CD4-positive, alpha-beta T cell treated with Interleukin-10 for 1 hour (primary cell): ENCODE data around the gene CEP250.
"Not testable (repeated sequence)": the region's sequence is repeated elsewhere in the genome, so short reads cannot be mapped to it uniquely, and the experiment has no call there.

Experiments
- DNase-seq: peaks from one replicate; pipeline ENCODE4 v3.0.0-alpha.2; 2020

The CEP250 gene

DNA sequence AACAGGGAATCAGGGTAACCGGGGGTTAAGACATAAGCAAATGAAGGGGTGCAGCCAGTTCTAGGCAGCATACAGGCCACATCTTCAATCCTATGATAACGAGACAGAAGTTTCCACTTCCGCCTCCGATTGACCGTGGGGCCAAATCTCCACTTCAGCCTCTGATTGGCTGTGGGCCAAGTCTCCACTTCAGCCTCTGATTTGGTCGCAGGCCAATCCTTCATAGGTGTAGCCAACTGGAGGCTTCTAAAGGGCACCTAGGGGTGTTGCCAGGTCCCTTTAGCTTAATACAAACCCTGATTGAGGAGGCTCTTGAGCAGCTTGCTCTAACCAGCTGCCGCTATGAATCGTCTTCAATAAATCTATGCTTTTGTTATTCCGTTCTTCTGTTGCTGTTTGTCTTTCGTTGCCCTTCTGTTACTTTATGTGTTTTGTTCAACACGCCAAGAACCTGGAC lies 84.4 kb downstream of the CEP250 start:
- DNase-seq = no peak

- DNase-seq = no peak
Measured at GRCh38 chr20:35541118-35541782, 85.9 kb downstream of the CEP250 start.

GRCh38 chr20:35541783-35542662 lies 86.6 kb downstream of the CEP250 start, which contains the start of gene ERGIC3:
ERGIC3 (plus strand) TSS chr20:35542078; CDS start chr20:35542098, 20 bp downstream.
- DNase-seq = peak; percentile 98

DNA sequence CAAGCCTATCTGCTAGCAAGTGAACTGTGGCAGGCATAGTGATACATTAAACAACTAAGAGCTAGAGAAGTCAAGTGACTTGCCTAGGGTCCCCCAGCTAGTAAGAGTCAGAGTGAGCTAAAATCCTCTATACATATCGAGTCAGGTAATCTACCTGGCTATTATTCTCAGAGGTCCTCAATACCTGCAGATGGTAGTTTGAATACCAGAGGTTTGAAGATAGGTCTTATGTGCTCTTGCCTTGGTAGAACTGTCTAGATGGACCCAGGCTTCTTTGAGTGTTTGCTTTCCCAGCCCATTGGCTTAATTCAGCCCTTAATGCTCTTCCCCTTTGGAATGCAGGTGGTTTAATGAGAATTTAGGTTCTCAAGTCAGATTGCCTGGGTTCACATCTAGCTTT lies 87.6 kb downstream of the CEP250 start:
- no peak for DNase-seq

DNA sequence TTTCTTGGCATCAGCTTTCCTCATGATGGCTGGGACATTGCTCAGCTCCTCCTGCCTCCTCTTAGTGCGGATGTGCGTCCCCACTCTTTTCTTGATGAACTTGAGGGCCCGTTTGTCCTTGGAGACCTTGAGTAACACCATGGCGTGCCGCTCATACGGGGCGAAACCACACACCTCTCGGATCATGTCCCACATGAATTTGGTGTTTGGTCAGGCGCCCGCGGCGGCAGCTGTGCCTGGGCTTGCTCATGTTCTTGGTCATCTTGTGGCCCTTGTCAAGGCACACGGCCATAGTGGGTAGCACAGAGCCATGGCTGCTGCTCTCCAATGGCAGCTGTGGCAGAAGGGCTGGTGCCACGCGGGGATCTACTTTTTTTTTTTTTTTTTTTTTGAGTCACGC lies 89.0 kb downstream of the CEP250 start:
- no peak for DNase-seq

DNA sequence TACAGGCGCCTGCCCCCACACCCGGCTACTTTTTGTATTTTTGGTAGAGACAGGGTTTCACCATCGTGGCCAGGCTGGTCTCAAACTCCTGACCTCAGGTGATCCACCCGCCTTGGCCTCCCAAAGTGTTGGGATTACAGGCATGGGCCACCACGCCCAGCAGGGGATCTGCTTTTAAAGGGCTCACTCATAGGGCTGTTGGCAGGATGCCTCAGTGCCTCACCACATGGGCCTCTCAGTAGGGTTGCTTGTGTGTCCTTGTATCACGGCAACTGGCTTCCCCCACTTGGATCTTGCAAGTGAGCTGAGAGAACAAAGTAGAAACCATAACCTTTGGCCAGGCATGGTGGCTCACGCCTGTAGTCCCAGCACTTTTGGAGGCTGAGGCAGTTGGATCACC lies 89.5 kb downstream of the CEP250 start:
- not testable (repeated sequence) for DNase-seq

- no peak for DNase-seq
Measured at GRCh38 chr20:35546127-35546526, 90.7 kb downstream of the CEP250 start.

GRCh38 chr20:35547329-35547728 lies 91.9 kb downstream of the CEP250 start:
- DNase-seq = no peak

DNA sequence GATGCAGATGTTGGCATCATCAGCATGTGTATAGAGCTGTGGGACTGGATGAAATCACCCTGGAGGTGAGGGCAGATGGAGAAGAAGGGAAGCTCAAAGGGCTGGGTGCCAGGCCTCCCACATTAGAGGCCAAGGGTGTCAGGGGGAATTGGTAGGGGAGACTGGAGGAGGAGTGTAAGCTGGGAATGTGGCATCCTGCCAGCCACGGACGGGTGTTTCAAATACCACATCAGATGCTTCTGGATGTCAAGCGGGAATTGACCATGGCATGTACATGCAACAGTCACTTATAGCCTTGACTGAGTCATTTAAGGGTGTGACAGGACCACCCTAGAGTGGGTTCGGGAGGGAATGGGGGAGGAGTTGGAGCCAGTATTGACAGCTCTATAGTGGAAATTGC lies 96.1 kb downstream of the CEP250 start:
- DNase-seq = no peak

DNA sequence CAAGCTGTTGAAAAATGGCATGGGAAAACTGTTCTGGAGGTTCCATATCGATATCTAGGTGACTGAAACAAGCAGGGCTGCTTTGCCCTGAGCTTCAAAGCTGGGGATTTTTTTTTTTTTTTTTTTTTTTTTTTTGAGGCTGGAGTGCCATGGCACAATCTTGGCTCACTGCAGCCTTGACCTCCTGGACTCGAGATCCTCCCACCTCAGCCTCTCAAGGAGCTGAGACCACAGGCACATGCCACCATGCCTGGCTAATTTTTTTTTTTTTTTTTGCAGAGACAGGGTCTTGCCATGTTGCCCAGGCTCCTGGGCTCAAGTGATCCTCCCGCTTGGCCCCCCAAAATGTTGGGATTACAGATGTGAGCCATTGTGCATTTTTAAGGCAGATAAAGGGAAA lies 97.5 kb downstream of the CEP250 start:
- DNase-seq = no peak

DNA sequence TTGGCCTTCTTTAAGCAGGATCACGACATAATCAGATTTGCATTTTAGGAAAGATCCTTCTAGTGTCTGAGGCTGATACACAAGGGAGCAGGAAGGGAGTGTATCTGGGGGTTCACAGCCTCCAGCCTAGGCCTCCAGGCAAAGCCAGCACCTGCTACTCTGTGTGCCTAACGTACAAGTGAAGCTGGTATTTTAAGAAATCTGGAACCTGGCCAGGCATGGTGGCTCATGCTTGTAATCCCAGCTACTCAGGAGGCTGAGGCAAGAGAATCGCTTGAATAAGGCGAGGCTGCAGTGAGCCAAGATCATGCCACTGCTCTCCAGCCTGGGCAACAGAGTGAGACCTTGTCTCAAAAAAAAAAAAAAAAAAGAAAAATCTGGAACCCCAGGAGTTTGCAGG lies 100.1 kb downstream of the CEP250 start:
- DNase-seq = not testable (repeated sequence)

- DNase-seq = no peak
Measured at GRCh38 chr20:35555951-35556645, 100.7 kb downstream of the CEP250 start.

- no peak for DNase-seq
Measured at GRCh38 chr20:35556871-35557270, 101.5 kb downstream of the CEP250 start.

- no peak for DNase-seq
Measured at GRCh38 chr20:35558451-35558850, 103.1 kb downstream of the CEP250 start.

DNA sequence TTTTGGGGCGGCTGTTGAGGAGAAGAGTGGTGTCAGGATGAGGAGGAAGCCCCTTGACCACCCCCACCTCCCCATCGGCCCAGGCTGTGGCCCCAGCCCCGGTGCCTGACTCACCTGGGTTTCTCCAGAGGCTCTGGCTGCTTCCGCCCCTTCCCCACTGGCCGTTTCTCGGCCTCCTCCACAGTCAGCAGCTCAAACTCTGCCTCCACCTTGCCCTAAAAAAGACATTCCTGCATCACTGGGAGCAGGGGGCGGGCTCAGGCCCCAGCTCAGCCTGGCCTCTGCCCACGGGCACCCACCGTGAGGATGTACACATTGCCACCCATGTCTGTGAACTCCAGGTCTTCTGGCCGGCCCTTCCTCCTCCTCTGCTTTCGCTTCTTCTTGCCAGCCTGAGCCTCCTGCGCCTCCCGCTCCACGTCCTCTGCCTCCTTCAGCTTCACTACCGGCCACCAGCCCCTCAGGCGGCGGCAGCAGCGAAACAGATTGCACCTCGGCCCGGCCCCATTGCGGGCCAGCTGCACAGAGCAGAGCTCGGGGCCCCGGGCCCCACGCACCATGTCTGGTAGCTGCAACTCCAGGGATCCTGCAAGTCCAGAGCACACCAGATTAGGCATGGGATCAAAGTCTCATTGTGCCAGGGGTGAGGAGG lies 103.8 kb downstream of the CEP250 start:
- no peak for DNase-seq

DNA sequence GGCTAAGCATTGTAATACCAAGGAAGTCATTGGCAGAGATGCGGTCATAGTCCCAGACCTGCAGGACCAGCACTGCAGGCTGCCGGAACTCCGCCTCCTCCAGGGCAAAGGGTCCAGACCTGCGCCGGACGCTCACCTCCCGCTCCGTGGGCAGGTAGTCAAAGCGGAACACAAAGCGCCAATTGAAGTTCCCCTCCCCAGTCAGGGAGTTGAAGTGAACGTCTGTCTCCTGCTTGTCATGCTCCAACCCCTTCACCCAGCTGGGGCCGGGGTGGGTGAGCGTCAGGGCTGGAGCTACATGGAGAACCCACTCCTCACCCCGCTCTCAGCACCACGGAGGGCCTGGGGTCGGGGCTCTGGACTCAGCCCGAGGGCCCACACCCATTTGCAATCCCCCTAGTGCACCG lies 104.7 kb downstream of the CEP250 start:
- DNase-seq = no peak

- no peak for DNase-seq
Measured at GRCh38 chr20:35560541-35560940, 105.1 kb downstream of the CEP250 start.

- DNase-seq = peak; percentile 23
Measured at GRCh38 chr20:35561268-35561667, 105.9 kb downstream of the CEP250 start.

GRCh38 chr20:35561671-35562070 lies 106.3 kb downstream of the CEP250 start:
- DNase-seq = no peak

DNA sequence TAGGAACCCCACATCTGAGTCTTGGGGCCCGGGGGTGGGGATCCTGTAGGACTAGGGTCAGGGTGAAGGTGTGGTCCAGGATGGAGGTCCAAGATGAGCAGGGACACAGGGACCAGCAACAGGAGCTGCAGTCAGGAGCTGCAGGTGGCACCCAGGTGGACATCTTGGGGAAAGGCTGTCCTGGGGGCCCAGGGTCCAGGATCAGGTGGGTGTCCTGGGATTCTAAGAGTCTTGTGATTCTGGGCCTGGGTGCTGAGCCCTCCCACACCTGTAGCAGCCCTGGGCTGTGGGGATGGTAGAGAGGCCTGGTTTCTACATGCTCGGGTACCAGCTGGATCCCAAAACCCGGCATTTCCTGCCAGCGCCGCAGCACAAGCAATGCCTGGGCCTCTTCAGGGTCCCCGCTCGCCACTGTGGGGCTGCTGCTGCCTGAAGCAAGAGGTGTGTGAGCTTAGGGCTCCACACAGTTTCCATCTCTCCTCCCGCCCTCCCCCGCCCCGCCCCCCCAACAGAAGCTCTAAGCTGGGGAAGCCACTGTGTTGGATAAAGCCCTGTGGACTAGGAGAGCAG lies 107.2 kb downstream of the CEP250 start:
- DNase-seq = no peak

GRCh38 chr20:35563834-35564233 lies 108.4 kb downstream of the CEP250 start:
- DNase-seq = no peak

- no peak for DNase-seq
Measured at GRCh38 chr20:35564905-35565304, 109.5 kb downstream of the CEP250 start.

- no peak for DNase-seq
Measured at GRCh38 chr20:35568645-35569044, 113.2 kb downstream of the CEP250 start.
